Fibroblast of skin of back (primary cell): ENCODE results near the gene KASH5.

Experiments
- DNase-seq: peaks from one replicate; pipeline ENCODE4 v3.0.0-alpha.2; 2013

Gene KASH5

GRCh38 chr19:49396738-49397505 is 8.9 kb downstream of the KASH5 start:
- DNase-seq: no peak

GRCh38 chr19:49398001-49398615 is 10.1 kb downstream of the KASH5 start:
- DNase-seq: no peak

- no peak for DNase-seq
Measured at GRCh38 chr19:49398931-49399330, 10.9 kb downstream of the KASH5 start.

- DNase-seq: no peak
Measured at GRCh38 chr19:49400029-49400428, 12.0 kb downstream of the KASH5 start.

- peak; percentile 21 for DNase-seq
Measured at GRCh38 chr19:49403404-49404187, 15.5 kb downstream of the KASH5 start.

GRCh38 chr19:49407079-49407478 is 19.0 kb downstream of the KASH5 start:
- no peak for DNase-seq

GRCh38 chr19:49407482-49408015 is 19.5 kb downstream of the KASH5 start:
- DNase-seq: no peak

- DNase-seq: no peak
Measured at GRCh38 chr19:49408816-49409440, 20.9 kb downstream of the KASH5 start.

- no peak for DNase-seq
Measured at GRCh38 chr19:49409441-49410029, 21.5 kb downstream of the KASH5 start.

GRCh38 chr19:49411681-49412326 is 23.8 kb downstream of the KASH5 start:
- no peak for DNase-seq

- DNase-seq: no peak
Measured at GRCh38 chr19:49413348-49413747, 25.3 kb downstream of the KASH5 start.

GRCh38 chr19:49414256-49414655 is 26.2 kb downstream of the KASH5 start:
- no peak for DNase-seq

- no peak for DNase-seq
Measured at GRCh38 chr19:49415102-49415809, 27.2 kb downstream of the KASH5 start.

- DNase-seq: no peak
Measured at GRCh38 chr19:49415810-49416200, 27.8 kb downstream of the KASH5 start.

GRCh38 chr19:49417088-49417487 is 29.0 kb downstream of the KASH5 start:
- DNase-seq: no peak

- no peak for DNase-seq
Measured at GRCh38 chr19:49418511-49418910, 30.5 kb downstream of the KASH5 start.

- DNase-seq: peak; percentile 19
Measured at GRCh38 chr19:49419173-49419572, 31.1 kb downstream of the KASH5 start.

GRCh38 chr19:49420227-49420626 is 32.2 kb downstream of the KASH5 start:
- DNase-seq: no peak

- DNase-seq: peak; percentile 62
Measured at GRCh38 chr19:49421039-49421877, 33.2 kb downstream of the KASH5 start.

- no peak for DNase-seq
Measured at GRCh38 chr19:49421878-49422202, 33.8 kb downstream of the KASH5 start.
